ENCODE data around the gene DAPK2. TPM values are rescaled to one million over a fixed set of nuclear protein-coding genes. Genes with fewer than 3 reads are reported as not detected.

DAPK2 gene
- total RNA-seq, 4 donors from 2014 or later, result 64.6 to 189 (median 125) TPM

DNA sequence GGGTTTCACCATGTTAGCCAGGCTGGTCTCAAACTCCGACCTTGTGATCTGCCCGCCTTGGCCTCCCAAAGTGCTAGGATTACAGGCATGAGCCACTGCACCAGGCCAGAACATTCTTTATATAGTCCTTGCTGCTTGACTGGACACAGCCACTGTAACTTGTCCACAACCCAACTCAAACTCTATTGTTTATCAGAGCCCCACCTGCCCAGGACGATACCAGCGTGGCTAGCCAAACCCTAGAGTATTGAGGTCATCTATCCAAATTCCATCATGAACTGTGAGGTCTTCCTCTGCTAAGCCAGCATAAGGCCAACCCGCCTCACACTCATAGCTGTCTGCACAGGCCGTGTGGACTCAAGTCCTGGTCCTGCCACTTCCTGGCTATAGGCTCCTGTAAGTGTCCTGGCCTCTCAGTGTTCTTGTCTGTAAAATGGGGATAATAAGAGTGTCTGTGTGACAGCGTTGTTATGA, 63.9 kb downstream of the DAPK2 start:
- peaks cover 0 to 6% (median 0%) of the 10 kb centered on the region in 3 donors for H3K36me3 ChIP-seq
- no peaks in the 10 kb centered on the region for H3K9me3 ChIP-seq
- peaks cover 0 to 26% (median 4%) of the 10 kb centered on the region in 4 donors for H3K4me1 ChIP-seq
- DNase-seq, result no peak
- no peak overlapping the region for H3K27ac ChIP-seq
- no peaks in the 10 kb centered on the region for H3K27me3 ChIP-seq
- TF ChIP-seq CTCF (IDR thresholded peaks at IDR 0.05) (no peak), POLR2A (IDR thresholded peaks at IDR 0.05) (no peak)
- H3K4me3 ChIP-seq, result no peak overlapping the region

GRCh38 chr15:63981596-63982320, 64.5 kb downstream of the DAPK2 start:
- H3K36me3 ChIP-seq, result peaks cover 0 to 6% (median 0%) of the 10 kb centered on the region in 3 donors
- no peak for TF ChIP-seq CTCF (IDR thresholded peaks at IDR 0.05)
- TF ChIP-seq POLR2A (IDR thresholded peaks at IDR 0.05), result no peak
- no peak for DNase-seq
- H3K9me3 ChIP-seq, result no peaks in the 10 kb centered on the region
- no peak overlapping the region for H3K4me3 ChIP-seq
- H3K27me3 ChIP-seq, result no peaks in the 10 kb centered on the region
- no peak overlapping the region for H3K27ac ChIP-seq
- H3K4me1 ChIP-seq, result peaks cover 0 to 32% (median 3%) of the 10 kb centered on the region in 4 donors

DNA sequence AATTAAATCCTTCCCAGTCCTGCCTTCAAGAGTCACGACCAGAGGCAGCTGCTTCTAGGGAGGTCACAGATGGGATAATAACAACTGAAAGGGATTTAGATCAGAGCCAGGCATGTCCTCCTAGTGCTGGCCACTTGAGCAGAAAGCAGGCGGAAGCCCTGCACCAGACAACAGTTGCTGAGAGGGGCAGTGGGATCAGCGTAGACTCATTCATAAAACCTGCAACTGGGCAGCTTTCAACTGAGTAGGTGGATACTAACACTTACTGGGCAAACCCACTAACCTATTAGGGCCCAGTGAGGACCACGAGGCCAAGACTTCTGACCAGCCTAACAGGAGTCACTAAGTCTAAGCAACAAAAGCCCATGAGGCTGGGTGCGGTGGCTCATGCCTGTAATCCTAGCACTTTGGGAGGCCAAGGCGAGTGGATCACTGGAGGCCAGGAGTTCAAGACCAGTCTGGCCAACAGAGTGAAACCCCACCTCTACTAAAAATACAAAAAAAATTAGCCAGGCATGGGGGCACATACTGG, 67.0 kb downstream of the DAPK2 start:
- no peak overlapping the region for H3K4me3 ChIP-seq
- peaks cover 0 to 6% (median 0%) of the 10 kb centered on the region in 3 donors for H3K36me3 ChIP-seq
- TF ChIP-seq POLR2A (IDR thresholded peaks at IDR 0.05) (no peak), CTCF (IDR thresholded peaks at IDR 0.05) (no peak)
- no peak for DNase-seq
- H3K4me1 ChIP-seq, result peaks cover 0 to 32% (median 3%) of the 10 kb centered on the region in 4 donors
- H3K27ac ChIP-seq, result peak overlapping the region in 2 of 4 donors; percentile 46 to 84
- no peaks in the 10 kb centered on the region for H3K27me3 ChIP-seq
- H3K9me3 ChIP-seq, result no peaks in the 10 kb centered on the region

DNA sequence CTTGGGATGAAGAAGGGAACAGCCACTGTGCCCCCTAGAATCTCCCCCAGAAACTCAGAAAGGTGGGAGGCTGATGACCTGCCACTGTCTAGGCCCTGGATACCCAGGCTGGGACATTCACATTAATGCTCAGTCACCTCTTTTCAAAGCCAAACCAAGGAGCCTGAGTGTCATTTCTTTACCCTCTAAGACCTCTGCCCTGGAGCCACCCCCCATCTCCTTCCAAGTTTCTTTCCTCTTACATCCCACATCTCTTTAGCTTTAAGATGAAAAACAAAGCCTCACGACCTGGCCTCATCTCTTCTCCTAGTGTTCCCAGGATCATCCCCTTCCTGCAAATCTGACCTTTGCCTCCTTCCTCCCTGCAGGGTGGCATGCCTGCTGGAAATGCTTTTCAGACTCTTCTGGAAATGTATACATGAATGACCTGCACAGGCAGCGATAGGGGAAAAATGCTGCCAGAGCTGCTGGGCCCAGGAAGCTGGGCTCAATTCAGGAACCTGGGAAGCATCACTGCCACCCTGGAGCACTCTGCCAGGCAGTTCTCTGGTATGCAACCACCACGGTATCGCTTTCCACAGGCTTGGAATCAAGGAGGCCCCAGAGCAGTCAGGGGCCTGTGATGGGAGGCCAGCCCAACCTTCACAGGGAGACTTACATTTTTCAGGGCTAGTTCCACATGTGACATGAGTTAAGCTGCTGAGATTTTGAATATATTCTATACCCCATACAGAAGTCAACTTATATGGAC, 67.6 kb downstream of the DAPK2 start:
- H3K27ac ChIP-seq, result peak overlapping the region in 2 of 4 donors; percentile 46 to 84

More for the DNA sequence above, 67.6 kb downstream of the DAPK2 start:
- peaks cover 0 to 32% (median 3%) of the 10 kb centered on the region in 4 donors for H3K4me1 ChIP-seq
- no peak overlapping the region for H3K4me3 ChIP-seq
- no peaks in the 10 kb centered on the region for H3K27me3 ChIP-seq
- peaks cover 0 to 6% (median 0%) of the 10 kb centered on the region in 3 donors for H3K36me3 ChIP-seq
- TF ChIP-seq POLR2A (IDR thresholded peaks at IDR 0.05) (no peak), CTCF (IDR thresholded peaks at IDR 0.05) (no peak)
- H3K9me3 ChIP-seq, result no peaks in the 10 kb centered on the region
- peak in 2 of 3 donors; percentile 48 to 61 for DNase-seq

All from Peyer's patch (tissue), 4 donors.